Measurements from ENCODE around the gene SHCBP1L.

SHCBP1L gene

DNA sequence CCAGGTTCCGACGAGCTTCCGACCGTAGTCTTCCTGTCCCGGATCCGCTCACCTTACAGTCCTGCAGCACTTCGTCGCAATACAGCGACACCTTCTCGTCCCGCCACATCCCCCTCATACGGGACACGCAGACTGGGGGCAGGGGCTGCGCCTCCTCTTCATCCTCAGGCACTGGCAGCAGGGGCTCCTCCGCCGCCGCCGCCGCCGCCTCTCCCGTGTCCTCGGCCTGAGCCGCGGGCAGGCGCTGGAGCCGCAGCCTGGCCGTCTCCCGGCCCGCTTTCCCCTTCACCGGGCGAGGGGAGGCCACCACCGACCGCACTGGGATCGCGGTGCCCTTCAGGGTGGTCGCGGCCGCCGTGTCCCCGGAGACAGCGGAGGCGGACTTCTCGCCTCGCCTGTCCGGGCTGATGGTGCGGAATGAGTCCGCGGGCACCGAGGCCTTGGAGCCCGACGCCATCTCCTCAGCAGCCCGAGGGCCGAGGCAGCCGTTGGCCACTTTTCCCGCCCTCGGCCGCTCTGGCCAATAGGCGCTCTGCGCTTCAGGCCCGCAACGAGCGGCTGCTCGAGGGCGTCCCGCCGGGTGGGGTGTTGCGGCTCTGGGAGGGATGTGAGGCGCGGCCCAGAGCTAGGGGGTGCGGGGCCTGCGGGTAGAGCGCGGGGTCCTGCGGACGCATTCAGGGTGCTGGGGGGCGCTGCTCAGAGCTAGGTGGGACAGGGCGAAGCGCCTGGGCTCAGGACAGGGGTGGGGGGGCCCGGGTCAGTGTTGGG lies at the start of gene SHCBP1L:
SHCBP1L (minus strand) TSS at position 490 of the 768 bp plus-strand sequence; CDS start at position 457, 33 bp downstream.
- no peak for DNase-seq

DNA sequence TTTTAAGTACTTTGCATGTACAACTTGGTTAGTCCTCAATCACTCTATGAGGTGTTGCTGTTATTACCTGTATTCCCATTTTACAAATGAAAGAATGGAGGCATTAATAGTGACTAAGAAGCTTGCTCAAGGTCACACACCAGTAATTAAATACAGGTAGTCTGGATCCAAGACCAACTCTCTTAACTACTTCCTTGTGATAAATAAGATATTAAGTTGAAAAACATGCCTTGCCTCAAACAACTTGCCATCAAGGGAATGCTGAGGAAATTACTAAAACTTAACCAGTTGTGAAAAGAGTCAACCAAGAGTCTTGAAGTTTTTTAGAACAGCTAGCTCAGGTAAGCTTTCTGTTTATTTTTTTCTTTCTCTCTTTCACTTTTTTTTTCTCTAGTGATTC lies 49.3 kb upstream of the SHCBP1L start:
- DNase-seq, result no peak

DNA sequence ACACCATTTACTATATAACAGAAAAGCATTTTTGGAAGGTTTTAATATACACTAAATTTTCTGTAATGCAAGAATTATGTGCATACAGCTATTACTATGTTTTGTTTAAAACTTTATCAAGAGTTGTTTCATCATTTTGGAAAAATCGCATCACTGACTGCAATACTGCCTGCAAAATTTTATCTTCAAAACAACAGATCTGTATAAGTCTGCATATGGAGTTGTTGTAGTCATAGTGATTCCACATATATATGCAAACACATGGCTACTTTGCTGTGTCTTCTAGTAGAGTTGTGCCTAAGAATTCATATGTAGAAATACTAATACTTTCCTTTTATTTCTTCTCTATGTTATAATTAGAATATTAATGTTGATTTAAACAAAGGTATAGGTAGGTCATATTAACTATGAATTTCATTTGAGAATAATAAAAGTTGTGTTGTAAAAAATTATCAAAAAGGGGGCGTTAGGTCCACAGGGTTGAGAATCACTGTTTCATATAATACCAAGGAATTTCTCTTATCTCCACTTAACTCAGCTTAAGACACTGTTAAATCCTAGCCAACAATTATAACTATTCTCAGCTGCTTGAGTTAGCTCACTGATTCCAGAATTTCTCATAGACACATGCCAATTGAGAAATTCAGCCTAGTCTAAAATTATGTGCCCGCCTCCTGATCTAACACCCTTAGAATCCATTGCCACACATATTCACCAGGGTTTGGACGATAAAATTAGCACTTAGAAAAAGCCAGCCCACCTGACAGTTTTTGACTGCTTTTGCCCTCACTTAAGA lies 47.4 kb upstream of the SHCBP1L start:
- DNase-seq, result no peak

DNA sequence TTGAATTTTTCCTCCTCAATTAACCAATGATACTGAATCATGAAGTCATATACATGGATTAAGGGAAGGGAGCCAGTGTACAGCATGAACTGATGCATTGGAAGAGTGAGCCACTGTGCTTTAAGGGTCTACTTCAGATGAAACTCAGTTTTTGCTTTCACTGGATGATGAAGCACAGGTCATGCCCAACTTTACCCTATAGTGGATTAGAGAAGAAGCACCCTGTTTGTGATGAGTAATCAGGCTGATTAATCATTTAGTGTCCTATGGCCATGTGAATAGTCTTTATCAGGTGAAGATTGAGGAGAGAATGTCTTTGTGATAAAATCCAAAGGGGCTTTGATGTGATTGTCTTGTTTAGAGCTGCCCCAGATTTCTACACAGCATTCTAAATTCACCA lies 45.5 kb upstream of the SHCBP1L start:
- no peak for DNase-seq

DNA sequence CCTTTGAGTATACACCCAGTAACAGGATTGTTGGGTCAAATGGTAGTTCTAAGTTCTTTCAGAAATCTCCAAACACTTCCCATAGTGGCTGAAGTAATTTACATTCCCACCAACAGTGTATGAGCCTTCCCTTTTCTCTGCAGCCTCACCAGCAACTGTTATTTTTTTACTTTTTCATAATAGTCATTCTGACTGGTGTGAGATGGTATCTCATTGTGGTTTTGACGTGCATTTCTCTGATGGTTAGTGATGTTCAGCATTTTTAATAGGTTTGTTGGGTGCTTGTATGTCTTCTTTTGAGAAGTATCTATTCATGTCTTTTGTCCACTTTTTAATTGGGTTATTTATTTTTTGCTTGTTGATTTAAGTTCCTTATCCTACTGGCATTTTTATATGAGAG lies 43.9 kb upstream of the SHCBP1L start:
- no peak for DNase-seq

DNA sequence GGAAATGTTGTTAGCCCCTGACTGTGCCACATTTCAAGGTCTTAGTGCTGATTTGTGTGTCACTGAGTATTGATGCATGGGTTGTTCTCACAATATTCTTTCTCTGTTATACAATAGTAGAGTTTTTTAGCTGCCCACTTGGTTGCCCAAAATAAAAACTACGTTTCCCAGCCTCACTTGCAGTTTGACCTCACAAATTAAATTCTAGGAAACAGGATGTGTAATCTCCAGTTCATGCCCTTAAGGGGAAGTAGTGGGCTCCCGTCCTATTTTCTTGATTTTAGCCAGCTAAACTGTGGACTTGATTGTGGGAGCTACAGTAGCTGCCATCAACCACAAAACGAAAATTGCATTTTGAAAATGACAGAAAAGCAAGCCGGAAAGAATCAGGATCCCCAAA lies 42.9 kb upstream of the SHCBP1L start:
- no peak for DNase-seq

DNA sequence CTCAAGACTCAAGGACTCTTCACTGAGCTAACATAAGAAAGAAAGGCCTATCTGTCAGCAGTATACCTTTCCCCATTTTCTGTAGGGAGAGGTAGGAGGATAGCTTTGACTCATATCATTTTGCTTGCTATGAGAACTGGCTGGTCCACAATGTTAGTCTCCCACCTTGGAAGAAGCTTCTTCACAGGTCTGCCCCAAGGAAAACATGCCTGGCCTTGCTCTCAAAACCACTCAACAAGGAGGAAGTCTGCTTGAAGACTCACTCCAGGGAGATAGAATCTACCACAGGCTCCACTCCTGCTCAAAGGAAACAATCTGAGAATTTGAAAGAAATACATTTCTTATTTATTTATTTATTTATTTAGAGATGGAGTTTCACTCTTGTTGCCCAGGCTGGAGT lies 40.8 kb upstream of the SHCBP1L start:
- DNase-seq, result no peak

DNA sequence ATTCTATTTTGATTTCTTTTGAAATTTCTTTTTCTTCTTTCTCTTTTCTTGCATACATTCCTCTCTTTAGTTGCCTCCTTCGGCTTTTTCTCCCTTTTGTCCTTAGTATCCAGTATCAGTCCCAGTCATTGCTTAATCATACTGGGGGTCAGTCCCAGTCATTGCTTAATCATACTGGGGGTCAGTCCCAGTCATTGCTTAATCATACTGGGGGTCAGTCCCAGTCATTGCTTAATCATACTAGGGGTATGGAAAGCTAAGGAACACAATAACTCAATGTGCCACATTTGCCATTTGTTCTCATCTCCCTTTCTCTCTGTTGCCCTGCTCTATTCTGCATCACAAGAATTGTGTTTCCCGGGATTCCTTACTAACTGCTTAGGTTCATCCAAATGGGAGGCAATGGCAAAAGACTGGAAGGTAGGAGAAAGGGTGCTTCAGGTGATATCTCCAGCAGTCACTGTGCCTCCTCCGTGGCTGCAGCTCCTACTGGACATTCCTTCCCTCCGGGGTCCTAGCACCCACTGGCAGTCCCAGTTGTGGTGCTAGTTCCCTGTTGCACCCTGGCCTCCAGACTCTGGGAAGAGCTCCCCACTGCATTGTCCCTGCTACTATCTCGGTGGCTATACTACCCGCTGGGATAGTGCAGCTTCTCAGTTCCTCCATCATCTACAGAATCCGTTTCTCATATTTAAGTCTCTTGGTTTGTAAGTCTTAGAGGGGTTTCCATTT lies 37.6 kb upstream of the SHCBP1L start:
- DNase-seq, result no peak

DNA sequence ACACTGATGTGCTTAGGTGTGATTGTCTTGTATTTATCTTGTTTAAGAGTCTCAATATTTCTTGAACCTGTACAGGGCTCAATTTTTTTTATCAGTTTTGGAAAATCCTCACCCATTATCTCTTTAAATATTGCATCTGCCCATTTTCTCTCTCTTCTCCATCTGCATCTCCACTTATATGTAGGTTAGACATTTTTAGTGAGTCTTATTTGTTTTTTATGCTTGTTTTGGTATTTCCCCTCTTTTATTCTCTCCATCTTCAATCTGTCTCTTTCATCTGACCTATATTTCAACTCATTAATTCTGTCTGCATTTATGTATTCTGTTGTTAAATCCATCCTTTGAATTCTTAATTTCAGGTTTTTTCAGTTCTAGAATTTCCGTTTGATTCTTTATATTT lies 32.9 kb upstream of the SHCBP1L start:
- DNase-seq, result no peak

DNA sequence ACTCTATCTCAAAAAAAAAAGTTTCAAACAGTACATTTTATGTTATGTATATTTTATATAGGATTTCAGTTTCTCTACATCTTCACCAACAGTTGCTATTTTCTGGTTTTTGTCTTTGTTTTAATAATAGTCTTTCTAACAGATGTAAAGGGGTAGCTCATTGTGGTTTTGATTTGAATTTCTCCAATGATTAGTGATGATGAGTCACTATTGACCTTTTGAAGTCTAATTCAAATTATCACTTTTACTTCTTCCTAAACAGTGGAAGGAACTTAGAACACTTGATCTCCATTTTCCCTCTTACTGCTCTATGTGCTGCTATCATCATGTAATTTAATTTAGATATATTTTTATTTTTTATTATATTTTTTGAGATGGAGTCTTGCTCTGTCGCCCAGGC lies 31.7 kb upstream of the SHCBP1L start:
- DNase-seq, result no peak

DNA sequence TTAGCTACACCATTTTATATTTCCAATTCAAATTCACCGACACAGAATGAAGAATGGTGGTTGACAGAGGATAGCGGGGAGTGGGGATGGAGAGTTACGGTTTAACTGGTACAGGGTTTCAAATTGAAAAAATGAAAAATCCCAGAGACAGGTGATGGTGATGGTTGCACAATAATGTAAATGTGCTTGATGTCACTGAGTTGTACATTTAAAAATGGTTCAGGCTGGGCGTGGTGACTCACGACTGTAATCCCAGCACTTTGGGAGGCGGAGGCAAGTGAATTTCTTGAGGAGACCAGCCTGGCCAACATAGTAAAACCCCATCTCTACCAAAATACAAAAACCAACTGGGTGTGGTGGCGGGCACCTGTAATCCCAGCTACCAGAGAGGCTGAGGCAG lies 31.2 kb upstream of the SHCBP1L start:
- no peak for DNase-seq

DNA sequence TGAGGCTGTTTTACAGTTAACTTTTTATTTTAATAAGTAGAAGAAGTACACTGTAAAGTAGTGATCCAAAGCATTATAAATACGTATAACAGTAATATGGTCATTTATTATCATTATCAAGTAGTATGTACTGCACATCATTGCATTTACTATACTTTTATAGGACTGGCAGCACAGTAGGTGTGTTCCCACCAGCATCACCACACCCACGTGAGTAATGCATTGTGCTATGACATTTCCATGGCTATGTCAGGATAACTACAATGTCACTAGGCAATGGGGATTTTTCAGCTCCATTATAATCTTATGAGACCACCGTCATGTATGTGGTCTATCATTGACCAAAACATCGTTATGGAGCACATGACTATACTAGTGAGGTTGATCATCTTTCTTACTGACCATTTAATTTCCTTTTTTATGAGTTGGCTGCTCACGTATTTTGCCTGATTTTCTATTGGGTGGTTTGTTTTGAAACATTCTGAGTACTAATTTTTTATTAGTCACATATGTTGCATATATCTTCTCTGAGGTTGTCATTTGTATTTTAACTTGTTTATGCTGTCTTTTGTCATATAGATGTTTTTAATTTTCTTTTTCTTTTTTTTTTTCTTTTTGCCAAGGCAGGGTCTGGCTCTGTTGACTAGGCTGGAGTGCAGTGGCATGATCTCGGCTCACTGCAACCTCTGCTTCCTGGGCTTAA lies 25.3 kb upstream of the SHCBP1L start:
- DNase-seq, result no peak

DNA sequence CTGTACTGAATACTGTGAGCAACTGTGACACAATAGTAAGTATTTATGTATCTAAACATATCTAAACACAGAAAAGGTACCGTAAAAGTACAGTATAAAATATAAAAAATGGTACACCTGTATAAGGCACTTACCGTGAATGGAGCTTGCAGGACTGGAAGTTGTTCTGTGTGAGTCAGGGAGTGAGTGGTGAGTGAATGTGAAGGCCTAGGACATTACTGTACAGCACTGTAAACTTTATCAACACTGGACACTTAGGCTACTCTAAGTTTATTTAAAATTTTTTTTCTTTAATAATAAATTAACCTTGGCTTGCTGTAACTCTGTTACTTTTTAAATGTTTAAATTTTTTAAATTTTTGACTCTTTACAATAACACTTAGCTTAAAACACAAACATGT lies 24.5 kb upstream of the SHCBP1L start:
- DNase-seq, result no peak

DNA sequence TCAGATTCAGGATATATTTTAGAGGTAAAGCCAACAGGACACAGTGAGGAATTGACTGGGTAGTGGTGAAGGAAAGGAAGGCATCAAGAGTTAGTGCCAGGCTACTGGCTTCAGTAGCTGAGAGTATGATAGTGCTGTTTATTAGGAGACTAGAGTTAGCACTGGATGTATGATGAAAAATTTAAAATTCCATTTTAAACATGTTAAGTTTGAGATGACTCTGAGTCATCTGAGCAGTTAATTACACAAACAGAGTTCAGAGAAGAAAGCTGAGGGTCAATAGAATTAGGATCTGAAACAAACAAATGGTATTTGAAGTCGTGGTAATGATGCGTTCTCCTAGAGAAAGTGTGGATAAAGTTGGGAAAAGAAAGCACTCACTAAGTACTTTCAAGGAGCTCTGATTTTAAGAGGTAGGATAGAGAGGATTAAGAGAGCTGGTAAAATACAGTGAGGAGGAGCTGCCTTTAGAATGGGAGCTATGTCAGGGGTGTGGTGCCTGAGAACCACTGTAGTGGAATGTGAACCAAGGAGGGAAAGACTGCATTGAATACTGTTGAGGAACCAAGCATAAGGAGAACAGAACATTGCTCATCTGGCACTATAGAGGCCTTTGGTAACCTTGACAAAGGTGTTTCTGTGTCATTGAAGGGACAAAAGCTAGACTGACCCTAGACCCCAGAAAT lies 21.7 kb upstream of the SHCBP1L start:
- DNase-seq, result no peak

DNA sequence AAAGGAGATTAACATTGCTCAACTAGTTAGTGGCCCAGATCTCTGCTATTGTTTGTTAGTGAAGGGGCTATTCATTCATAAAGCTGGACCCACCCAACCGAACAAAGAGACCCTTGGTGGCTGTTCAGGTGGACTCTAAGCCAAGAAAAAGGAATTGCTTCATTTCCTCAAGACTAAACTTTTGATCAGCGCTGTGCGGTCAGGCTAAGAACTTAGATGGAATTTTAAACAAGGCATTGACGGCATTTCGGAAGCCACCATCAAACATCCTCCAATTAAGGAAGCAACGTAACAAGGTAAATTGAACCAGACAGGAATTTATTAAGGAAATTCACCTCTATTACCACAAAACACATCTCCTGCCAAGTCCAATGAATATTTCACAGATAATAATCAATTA lies 19.9 kb upstream of the SHCBP1L start:
- no peak for DNase-seq

DNA sequence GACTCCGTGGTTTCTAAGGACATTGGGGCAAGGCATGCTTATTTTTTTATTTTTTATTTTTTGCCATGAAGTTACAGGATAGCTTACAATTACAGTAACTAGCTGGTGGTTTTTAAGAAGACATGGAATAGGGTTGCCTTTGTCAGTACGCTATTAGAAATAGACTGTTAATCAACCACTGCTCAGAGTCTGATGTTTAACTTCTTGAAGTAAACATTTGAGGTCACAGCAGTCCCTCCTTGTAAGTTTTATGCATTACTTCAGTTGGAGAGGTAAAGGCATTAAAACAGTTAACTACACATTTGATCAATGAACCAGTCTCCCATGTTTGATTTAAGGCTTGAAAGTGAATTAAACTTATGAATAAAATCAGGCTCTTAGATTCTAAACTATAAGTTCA lies 19.3 kb upstream of the SHCBP1L start:
- DNase-seq, result no peak

DNA sequence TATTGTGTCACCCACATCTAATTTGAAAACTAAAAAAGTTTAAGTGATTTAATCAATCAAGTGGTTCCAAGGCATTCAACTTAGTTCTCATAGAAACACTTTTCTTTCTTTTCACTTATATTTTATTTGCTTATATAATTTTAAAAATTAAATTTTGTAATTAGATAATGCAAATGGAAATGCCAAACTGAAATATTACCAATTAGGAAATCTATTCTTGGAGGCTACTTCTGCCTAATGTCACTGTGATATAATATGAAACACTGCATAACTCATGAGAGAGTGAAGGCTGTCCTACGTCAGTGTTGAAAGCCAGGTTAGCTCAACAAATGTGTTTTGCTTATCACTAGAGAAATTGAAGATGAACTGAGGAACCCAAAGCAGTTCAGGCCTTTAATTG lies 18.3 kb upstream of the SHCBP1L start:
- DNase-seq, result no peak

DNA sequence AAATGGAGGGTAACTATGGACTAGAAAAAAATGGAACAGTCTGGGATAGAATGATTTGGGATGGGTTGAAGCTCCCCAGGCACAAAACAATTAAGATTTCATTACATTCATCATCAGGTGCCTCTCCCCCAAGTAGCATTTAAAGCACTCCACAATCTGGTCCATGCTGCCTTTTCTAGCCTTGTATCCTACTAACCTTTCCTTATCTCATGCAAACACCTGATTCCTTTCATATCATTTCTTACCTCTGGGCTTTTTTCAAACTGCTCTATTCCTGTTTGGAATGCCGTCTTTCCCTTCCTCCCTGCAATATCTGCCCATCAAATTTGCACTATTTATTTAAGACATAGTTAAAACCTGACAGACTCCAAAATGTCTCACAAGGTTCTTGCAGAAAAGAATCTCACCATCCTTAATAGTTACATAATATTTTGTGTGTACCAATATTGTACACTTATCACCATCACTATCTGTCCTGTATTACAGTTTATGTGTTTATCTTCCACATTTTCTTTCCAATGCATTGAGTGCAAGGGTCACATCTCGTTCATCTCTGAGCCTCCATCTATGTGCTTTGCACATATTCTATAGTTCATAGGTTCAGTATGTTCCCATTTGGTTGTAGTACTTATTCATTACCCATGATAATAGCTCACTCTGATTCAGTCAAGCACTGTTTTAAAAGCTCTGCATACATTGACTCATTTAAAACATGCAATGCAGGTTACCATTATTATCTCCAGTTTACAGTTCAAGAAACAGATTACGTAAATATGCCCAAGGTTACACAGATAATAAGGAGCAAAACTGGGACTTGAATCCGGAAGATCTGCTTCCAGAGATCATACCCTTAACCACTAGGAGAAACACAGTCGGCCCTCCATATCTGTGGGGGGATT lies 16.1 kb upstream of the SHCBP1L start:
- no peak for DNase-seq

DNA sequence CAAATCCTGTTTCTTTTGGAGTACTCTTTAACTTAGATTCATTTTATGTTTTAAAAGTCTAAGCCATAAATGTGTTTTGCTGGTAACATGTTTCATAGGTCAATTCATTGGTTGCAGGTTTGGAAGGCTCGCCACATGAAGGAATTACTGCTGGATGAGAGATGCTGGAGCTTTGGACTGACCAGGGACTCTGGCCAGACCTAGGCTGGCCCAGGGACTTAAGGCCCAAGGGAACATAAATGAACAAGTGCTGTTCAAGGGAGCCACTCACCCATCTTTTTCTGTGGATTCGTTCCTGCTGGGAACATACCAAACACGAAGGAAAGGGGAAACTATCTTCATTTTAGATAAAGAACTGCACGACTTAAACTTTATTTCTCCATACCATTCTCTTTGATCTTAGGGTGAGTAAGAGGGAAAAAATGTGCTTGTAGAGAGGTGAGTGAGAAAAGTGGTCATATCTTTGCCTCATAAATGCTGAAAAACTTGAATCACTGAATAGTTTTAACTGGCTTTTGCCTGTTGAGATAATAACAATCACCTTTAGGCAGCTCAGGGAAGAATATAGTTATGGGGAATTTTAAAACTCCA lies 15.3 kb upstream of the SHCBP1L start:
- DNase-seq, result no peak

DNA sequence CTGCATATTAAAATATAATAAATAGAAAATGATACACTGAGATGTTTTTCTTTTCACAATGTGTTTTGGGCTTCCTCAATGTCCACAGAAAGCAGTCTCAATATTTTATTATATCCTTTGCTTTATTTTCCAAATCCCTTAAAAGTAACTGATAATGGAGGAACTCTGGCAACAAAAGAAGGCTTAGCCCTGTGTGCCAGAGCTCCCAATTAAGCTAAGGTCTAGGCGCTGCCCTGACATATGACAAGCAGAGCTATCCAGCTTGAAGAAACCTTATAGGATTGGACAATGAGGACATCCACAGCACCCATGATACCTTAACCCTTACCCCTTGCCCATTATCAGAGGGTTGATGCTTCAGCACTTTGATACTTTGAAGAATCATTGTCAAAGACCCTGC lies 12.9 kb upstream of the SHCBP1L start:
- no peak for DNase-seq

DNA sequence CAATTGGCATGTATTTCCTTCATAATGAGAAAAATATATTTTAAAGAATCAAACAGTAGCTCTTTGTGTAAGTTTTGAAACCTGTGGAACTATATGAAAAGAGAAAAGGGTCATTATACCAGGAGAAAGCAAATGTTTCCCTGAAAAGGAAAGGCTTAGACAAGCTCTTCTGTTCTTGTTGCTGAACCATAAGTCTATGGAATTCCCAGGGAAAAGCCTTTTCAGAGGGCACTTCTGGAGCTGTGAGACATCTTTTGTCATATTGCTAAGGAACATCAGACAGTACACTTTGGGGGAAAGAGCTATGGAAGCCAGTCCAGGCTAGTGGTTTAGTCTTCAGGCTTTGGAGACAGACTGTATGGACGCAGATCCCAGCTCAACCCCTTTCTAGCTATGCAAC lies 12.1 kb upstream of the SHCBP1L start:
- no peak for DNase-seq
